ENCODE results near the gene SORBS1.

SORBS1 gene

GRCh38 chr10:95408983-95409873, 151.9 kb downstream of the SORBS1 start:
- no peak for DNase-seq (ENCODE audit: low read depth)

- DNase-seq (ENCODE audit: low read depth) = no peak
Measured at GRCh38 chr10:95408148-95408960, 152.8 kb downstream of the SORBS1 start.

GRCh38 chr10:95407546-95407945, 153.6 kb downstream of the SORBS1 start:
- no peak for DNase-seq (ENCODE audit: low read depth)

- DNase-seq (ENCODE audit: low read depth) = no peak
Measured at GRCh38 chr10:95406651-95407280, 154.4 kb downstream of the SORBS1 start.

GRCh38 chr10:95405655-95406054, 155.5 kb downstream of the SORBS1 start:
- no peak for DNase-seq (ENCODE audit: low read depth)

- no peak for DNase-seq (ENCODE audit: low read depth)
Measured at GRCh38 chr10:95404864-95405263, 156.3 kb downstream of the SORBS1 start.

- DNase-seq (ENCODE audit: low read depth) = no peak
Measured at GRCh38 chr10:95404462-95404858, 156.7 kb downstream of the SORBS1 start.

- no peak for DNase-seq (ENCODE audit: low read depth)
Measured at GRCh38 chr10:95403700-95404461, 157.3 kb downstream of the SORBS1 start.

- DNase-seq (ENCODE audit: low read depth) = no peak
Measured at GRCh38 chr10:95401704-95402469, 159.3 kb downstream of the SORBS1 start.

- no peak for DNase-seq (ENCODE audit: low read depth)
Measured at GRCh38 chr10:95400787-95401186, 160.4 kb downstream of the SORBS1 start.

GRCh38 chr10:95399183-95399582, 162.0 kb downstream of the SORBS1 start:
- DNase-seq (ENCODE audit: low read depth) = no peak

- no peak for DNase-seq (ENCODE audit: low read depth)
Measured at GRCh38 chr10:95397747-95398146, 163.4 kb downstream of the SORBS1 start.

GRCh38 chr10:95395947-95396449, 165.2 kb downstream of the SORBS1 start:
- no peak for DNase-seq (ENCODE audit: low read depth)

GRCh38 chr10:95394161-95394880, 166.8 kb downstream of the SORBS1 start:
- no peak for DNase-seq (ENCODE audit: low read depth)

GRCh38 chr10:95392681-95393164, 168.4 kb downstream of the SORBS1 start:
- no peak for DNase-seq (ENCODE audit: low read depth)

- no peak for DNase-seq (ENCODE audit: low read depth)
Measured at GRCh38 chr10:95392217-95392584, 169.0 kb downstream of the SORBS1 start.

- DNase-seq (ENCODE audit: low read depth) = peak; percentile 71
Measured at GRCh38 chr10:95391581-95392216, 169.5 kb downstream of the SORBS1 start.

- no peak for DNase-seq (ENCODE audit: low read depth)
Measured at GRCh38 chr10:95391164-95391563, 170.0 kb downstream of the SORBS1 start.

GRCh38 chr10:95389982-95390381, 171.2 kb downstream of the SORBS1 start:
- no peak for DNase-seq (ENCODE audit: low read depth)

GRCh38 chr10:95389176-95389575, 172.0 kb downstream of the SORBS1 start:
- no peak for DNase-seq (ENCODE audit: low read depth)

All from iris pigment epithelial cell (primary cell).